ENCODE data around the gene AMBRA1.

AMBRA1 gene

DNA sequence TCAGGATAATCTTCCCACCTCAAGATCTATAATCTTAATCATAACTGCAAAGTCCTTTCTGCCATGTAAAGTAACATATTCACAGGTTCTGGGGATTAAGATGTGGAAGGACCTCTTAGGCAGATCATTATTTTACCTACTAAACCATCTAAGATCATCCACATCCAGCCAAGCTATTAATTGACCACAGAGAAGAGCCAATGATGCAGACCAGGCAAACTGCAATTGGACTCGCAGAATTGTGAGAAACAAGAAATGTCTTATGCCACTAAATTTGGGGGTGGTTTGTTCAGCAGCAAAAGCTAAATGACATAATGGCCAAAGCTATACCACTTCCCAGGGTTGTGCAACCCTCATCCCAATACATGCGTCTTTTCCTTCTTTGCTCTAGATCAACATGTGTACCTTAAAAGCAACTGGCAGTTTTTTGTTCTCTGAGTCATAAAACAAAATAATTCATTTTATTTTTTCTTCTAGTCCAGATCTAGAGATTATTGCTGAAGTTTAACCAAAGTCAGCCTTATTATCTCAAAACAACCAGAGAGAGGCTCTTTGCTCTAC, 113.6 kb downstream of the AMBRA1 start:
- no peak for TF ChIP-seq ZNF274 (IDR thresholded peaks at IDR 0.05; ENCODE audit: low read depth, low read length)
- H3K4me3 ChIP-seq (ENCODE audit: low read length), result no peak overlapping the region

DNA sequence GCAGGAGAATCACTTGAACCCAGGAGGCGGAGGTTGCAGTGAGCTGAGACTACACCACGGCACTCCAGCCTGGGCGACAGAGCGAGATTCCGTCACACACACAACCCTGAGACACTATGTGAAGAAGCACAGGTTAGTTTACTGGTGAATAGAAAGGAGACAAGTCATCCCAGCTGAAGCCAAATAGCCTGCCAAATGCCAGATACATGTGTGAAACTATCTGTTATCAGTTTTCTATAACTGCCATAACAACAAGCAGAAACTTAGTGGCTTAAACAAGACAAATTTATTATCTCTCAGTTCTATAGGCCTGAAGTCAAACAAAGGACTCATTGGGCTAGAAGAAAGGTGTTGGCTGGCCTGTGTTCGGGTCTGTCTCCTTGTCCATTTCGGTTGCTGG, 114.2 kb downstream of the AMBRA1 start:
- TF ChIP-seq ZNF274 (IDR thresholded peaks at IDR 0.05; ENCODE audit: low read depth, low read length), result no peak
- no peak overlapping the region for H3K4me3 ChIP-seq (ENCODE audit: low read length)

DNA sequence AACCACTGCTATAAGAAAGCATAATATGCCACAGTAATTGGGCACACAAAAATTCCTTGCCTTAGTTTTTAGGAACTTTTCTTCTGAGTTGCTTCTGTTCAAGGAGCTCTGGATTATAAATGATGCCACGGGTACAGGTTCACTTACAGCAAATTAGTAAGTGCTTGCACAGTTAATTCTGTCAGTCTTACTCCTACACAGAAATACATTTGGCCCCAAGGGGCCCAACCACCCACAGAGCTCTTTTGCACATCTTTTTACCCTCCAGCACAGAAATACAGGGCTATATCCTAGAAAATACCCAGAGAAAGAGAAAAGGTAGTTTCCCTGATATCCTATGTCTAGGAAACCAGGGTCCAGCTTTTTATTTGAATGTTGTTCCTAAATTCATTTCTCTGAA, 115.6 kb downstream of the AMBRA1 start:
- no peak for TF ChIP-seq ZNF274 (IDR thresholded peaks at IDR 0.05; ENCODE audit: low read depth, low read length)
- H3K4me3 ChIP-seq (ENCODE audit: low read length), result no peak overlapping the region

DNA sequence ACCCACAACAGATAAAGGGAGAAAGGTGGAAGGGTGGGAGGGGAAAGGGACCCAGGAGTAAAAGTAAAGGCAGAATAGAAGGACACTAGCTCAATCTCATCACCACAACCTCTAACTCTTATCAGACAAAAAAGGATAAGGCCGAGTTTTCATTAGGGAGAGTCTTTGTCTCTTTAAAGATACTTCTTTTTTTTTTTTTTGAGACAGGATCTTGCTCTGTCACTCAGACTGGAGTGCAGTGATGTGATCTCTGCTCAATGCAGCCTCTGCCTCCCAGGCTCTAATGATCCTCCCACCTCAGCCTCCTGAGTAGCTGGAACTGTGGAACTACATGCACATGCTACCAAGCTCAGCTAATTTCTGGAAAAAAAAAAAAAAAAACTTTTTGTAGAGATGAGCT, 116.7 kb downstream of the AMBRA1 start:
- no peak overlapping the region for H3K4me3 ChIP-seq (ENCODE audit: low read length)
- TF ChIP-seq ZNF274 (IDR thresholded peaks at IDR 0.05; ENCODE audit: low read depth, low read length), result no peak

DNA sequence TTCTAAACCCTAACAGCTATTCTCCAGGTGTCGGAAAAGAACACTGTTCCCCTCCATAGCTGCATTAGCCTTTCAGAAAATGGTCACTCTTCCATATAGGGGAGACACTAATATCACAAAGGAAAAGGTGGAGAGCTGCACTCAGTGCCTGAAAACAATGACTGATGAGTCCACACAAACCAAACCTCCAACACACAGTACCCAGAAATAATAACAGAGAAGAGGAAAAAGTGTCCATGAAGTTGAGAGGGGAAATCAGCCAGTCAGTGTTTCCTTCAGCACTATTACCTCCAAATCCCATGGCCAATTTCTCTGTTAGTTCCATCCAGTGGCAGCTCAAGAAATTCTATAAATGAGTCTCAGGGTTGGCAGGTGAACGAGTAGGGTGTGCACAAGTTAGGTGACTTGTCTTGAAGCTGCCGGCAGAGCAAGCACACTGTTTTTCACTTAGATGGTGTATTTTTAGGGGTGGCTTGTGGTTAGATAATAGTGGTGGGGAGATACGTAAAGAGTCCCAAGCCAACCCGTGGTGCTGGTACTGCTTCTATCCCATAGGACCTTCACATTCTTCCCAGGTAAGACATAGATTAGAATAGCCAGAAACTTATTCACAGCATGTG, 117.8 kb downstream of the AMBRA1 start:
- TF ChIP-seq ZNF274 (IDR thresholded peaks at IDR 0.05; ENCODE audit: low read depth, low read length), result no peak
- no peak overlapping the region for H3K4me3 ChIP-seq (ENCODE audit: low read length)

DNA sequence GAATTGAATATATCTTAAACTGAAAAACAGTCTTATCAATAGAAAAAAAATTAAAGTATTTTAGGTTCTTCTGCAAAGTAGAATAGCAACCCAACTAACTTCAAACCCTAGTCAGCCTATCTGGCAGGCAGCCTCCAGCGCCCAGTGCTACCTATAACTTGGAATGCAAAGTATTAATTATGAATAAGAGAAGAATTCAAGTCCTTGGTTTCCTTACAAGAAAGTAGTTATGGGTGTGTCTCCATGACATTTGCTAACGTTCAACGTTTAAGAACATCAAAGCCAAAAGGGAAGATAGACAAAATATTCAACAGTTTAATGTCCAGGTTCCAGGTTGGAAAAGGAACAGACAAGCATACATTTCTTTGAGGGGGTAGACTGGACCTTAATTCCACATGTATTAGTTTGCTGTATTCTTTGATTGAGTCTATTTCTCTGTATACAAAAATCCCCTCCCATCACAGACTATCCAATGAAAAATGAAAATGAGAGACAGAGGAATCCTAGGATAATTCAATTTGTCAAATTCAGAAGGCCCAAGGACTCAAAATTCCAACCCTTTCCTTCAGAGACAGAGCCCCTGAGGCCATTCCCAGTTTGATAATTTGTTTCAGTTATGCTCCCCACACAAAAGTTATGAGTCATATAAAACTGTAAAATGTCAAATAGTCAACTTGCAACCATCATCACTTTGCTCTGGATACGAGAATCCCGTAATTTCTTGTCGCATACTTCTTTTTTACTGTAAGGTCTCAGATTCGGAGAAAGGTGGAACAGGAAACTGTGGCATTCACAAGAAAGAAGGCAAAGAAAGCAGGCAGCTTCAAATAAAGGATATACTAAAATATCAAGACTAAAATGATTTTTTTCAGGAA, 118.5 kb downstream of the AMBRA1 start:
- H3K4me3 ChIP-seq (ENCODE audit: low read length), result no peak overlapping the region
- no peak for TF ChIP-seq ZNF274 (IDR thresholded peaks at IDR 0.05; ENCODE audit: low read depth, low read length)

DNA sequence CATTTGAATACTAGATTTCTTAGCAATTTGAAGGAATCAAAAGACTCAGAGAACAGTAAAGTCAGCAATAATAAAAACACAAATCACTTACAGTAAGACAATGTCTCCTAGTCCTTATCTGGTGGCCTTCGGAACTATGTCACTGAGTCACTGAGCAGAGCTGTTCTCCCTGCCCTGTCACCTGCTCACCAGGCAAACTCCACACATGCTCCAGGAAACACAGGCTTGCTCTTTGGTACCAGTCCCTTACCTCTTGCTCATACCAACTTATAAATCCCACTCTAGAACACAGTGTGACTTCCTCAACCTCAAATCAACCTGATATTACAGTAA, 121.2 kb downstream of the AMBRA1 start:
- H3K4me3 ChIP-seq (ENCODE audit: low read length), result no peak overlapping the region
- TF ChIP-seq ZNF274 (IDR thresholded peaks at IDR 0.05; ENCODE audit: low read depth, low read length), result no peak

DNA sequence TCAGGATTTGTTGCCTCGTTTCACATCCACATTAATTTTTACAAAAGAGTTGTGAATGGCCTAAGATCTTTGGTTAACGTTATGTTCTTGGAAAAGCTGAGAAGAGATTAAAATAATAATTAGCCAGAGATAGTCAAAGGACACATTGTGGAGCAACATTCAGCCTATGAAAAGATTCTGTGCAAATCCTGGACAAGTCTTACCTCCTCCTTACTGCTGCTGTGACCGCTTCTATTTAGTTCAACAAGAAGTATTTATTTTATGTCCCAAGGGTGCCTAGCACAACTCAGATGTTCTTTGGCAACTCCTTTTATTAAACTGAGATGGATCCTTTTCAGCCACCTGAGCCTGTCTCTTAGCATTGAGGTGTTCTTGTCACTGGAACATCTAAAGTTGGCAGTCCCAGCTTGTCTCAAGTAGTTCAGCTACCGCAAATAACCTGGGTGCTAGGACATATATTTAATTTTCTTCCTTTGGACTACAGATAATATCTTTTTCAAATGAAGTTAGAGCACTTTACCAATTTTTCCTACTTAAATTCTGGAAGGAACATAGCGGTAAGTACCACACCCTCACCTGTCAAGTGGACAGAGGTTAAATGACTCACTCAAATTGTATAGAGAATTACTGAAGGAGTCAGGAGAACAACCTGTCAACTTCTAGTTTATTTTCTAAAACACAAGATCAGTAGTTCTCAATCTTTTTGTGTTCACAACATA, 121.7 kb downstream of the AMBRA1 start:
- H3K4me3 ChIP-seq (ENCODE audit: low read length), result no peak overlapping the region
- TF ChIP-seq ZNF274 (IDR thresholded peaks at IDR 0.05; ENCODE audit: low read depth, low read length), result no peak

DNA sequence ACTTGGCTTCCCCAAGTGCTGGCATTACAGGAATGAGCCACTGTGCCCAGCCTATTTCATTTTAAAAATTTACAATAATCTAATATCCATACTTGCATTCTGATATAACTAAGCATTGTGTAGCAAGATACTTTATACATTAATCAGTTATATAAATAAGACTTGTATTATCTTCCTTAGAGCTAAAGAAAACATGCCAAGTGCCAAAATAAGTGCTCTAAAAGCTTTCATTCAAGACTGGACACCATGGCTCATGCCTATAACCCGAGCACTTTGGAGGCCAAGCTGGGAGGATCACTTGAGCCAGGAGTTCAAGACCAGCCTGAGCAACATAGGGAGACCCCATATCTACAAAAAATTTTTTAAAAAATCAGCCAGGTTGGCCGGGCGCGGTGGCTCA, 123.9 kb downstream of the AMBRA1 start:
- no peak for TF ChIP-seq ZNF274 (IDR thresholded peaks at IDR 0.05; ENCODE audit: low read depth, low read length)

DNA sequence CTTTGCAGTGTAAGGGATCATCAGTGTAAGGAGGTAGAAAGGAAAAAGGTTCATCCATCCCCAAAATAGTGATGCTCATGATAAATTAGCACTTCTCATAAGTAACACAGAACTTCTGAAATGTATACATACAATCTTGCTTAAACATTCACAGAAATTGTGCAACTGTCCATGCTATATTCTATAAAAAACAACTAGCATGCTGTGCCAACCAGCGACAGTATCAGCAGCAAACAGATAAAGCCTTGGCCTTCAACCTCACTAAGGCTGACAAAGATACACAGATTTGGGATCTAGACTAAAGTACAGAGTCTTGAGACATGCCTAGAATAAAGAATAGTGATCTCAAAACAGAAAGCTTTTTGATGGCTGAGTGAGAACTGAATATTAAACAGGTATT, 128.1 kb downstream of the AMBRA1 start:
- TF ChIP-seq ZNF274 (IDR thresholded peaks at IDR 0.05; ENCODE audit: low read depth, low read length), result no peak
- H3K4me3 ChIP-seq (ENCODE audit: low read length), result no peak overlapping the region

More for the DNA sequence above, 123.9 kb downstream of the AMBRA1 start:
- no peak overlapping the region for H3K4me3 ChIP-seq (ENCODE audit: low read length)

DNA sequence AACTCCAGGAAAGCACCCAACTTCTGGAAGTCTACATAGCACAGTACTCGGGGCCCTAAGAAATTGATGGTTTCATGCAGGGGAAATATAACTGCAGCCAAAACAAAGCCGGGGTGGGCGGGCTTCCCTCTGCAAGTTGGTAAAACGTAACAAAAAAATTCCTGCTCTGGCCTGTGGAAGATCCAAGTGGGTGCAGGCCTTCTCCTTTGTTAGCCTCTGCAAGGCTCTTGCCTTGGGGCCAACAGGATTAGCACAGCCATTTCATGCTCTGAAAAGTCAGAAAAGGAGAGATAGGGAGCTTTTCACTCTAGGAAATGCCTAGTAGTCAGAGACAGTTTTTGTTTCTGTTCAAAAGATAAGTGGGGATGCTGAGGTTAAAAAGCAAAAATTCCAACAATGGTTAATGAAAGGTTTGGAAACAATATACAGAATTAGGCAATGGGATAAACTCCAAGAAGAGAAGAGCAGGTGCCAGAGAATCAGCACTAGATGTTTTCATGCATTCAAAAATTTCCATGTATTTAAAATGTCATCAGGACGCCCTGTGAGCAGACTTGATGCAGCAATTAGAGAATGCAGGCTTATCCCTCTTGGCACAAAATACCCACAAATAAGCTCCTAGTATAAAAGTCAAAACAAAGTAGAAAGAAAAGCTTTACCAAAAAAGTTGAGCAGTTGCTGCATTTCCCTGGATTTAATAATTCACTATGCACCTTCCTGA, 130.0 kb downstream of the AMBRA1 start:
- no peak for TF ChIP-seq ZNF274 (IDR thresholded peaks at IDR 0.05; ENCODE audit: low read depth, low read length)

DNA sequence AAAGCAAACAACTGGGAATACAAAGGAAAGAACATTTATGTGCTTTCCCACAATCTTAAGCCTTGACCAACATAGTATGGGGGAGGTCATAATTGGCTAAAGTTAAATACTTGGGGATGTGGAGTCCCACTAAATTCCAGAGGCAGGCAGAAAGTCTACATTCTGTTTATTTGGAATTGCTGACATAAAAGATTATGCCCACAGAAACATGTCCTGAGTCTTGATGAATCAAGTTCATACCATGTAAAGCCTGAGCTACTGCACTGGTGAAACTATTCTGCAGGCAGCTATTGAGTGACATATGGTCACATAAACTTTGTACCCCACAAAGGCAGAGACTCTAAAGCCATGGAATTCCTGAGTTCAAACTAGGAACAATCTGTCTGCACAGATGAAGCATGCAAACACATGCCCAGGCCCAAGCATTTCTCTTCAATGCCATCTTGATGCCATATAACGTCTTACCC, 132.3 kb downstream of the AMBRA1 start:
- no peak for TF ChIP-seq ZNF274 (IDR thresholded peaks at IDR 0.05; ENCODE audit: low read depth, low read length)
- H3K4me3 ChIP-seq (ENCODE audit: low read length), result no peak overlapping the region

More for the DNA sequence above, 130.0 kb downstream of the AMBRA1 start:
- H3K4me3 ChIP-seq (ENCODE audit: low read length), result no peak overlapping the region

DNA sequence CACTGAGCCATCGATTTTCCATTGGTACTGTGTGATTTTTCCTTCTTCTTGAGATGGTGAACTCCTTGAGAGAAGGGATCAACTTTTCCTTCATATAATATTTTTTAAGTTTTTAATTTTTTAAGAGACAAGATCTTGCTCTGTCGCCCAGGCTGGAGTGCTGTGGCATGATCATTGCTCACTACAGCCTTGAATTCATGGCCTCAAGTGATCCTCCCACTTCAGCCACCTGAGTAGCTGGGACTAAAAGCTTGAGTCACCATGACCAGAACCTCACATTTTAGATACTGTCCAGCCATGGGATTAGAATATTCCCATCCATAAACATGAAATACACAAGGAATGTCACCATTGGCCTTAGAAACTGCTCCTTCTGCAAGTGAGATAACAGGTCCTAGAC, 135.3 kb downstream of the AMBRA1 start:
- no peak for TF ChIP-seq ZNF274 (IDR thresholded peaks at IDR 0.05; ENCODE audit: low read depth, low read length)

More for the DNA sequence above, 135.3 kb downstream of the AMBRA1 start:
- no peak overlapping the region for H3K4me3 ChIP-seq (ENCODE audit: low read length)

Data from GM08714 (cell line).